GM18507 (cell line): ENCODE results near the gene LRRFIP1.
A peak's percentile ranks its signal among the peaks of the same experiment; 100 is the strongest.
"Not testable (repeated sequence)": the region's sequence is repeated elsewhere in the genome, so short reads cannot be mapped to it uniquely, and the experiment has no call there.

Experiments
- DNase-seq: peaks from one replicate; pipeline ENCODE4 v3.0.0; 2011; ENCODE audit warnings: low read depth; ENCODE audit not compliant: insufficient read length; ENCODE audit errors: extremely low spot score
- FAIRE-seq: peaks from 2 replicates; lab custom pipeline; 2011; peaks lifted over from hg19 to GRCh38; lab: Jason Lieb, UNC

The LRRFIP1 gene

DNA sequence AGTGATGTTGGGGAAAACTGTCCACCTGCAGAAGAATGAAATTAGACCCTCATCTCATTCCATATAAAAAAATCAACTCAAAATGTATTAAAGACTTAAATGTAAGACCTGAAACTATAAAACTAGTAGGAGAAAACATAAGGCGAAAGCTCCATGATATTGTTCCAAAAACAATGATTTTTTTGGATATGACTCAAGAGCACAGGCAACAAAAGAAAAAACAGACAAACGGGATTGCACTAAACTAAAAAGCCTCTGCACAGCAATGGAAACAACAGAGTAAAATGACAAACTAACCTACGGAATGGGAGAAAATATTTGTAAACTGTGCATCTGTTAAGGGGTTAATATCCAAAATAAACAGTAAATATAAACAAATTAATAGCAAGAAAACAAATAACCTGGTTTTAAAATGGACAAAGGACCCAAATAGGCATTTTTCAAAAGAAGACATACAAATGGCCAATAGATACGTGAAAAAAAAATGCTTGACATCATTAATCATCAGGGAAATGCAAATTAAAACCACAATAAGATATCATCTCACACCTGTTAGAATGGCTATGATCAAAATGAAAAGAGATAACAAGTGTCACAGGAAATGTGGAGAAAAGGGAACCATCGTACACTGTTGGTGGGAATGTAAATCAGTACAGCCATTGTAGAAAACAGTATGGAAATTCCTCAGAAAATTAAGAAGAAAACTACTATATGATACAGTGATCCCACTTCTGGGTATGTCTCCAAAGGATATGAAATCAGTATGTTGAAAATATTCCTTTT lies 26.6 kb downstream of the LRRFIP1 start:
- DNase-seq = no peak
- FAIRE-seq = no peak

- FAIRE-seq = no peak
Measured at GRCh38 chr2:237657063-237657462, 29.7 kb downstream of the LRRFIP1 start.

GRCh38 chr2:237660381-237660900 lies 33.1 kb downstream of the LRRFIP1 start:
- DNase-seq (no peak), FAIRE-seq (no peak)

More at GRCh38 chr2:237657063-237657462, 29.7 kb downstream of the LRRFIP1 start:
- DNase-seq = no peak

DNA sequence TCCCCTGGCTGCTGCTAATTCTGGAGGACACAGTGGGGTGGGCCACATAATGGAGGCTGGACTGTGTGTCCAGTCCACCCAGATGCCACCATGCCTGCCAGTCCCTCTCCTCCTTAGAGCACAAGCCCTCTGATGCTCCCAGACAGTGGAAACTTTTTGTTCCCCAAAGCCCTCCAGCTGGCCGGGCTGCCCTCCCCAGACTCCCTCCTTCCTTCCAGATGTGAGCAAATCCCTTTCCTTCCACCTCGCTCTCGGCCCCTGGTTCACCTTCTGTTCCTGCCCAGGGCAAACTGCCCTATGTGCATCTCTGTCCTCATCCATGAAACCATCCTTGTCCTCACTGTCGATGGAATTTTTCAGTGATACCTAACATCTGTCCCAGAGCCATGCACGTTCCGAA lies 33.9 kb downstream of the LRRFIP1 start:
- FAIRE-seq (no peak), DNase-seq (no peak)

DNA sequence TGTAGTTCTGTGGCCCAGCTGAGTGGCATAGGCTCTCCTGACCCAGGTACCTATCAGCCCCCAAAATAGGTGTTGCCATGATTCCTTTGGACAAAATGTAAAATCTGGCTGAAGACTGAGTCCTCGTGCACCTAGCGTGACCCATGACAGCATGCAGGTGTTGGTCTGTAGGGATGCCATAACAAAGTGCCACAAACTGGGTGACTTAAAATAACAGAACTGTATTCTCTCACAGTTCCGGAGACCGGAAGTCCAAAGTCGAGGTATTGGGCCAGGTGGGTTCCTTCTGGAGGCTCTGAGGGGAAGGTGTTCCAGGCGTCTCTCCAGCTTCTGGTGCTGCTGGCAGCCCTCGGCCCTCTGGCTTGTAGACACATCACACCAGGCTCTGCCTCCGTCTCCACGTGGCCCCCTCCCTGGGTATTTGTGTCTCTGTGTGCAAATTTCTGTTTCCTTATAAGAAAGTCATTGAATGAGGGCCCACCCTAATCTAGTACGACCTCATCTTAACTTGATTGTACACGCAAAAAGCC lies 34.5 kb downstream of the LRRFIP1 start:
- DNase-seq (no peak), FAIRE-seq (no peak)

DNA sequence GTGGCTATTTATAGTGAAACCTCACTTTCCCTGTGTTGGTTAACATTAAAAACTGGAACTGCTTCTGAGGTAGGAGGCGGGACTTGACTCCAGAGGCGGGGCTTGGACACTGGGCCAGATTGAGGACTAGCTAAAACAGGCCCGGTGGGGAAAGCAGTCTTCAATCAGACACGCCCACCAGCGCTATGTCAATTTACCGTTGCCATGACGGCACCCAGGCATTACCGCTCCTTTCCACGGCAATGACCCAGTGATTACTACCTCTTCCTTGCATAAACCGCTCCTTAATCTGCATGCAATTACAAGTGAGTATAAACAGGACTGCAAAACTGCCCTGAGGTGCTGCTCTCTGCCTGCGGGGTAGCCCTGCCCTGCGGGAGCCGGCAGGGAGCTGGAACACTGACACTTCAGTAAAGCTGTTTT lies 35.3 kb downstream of the LRRFIP1 start:
- no peak for DNase-seq
- peak; percentile 67 for FAIRE-seq

DNA sequence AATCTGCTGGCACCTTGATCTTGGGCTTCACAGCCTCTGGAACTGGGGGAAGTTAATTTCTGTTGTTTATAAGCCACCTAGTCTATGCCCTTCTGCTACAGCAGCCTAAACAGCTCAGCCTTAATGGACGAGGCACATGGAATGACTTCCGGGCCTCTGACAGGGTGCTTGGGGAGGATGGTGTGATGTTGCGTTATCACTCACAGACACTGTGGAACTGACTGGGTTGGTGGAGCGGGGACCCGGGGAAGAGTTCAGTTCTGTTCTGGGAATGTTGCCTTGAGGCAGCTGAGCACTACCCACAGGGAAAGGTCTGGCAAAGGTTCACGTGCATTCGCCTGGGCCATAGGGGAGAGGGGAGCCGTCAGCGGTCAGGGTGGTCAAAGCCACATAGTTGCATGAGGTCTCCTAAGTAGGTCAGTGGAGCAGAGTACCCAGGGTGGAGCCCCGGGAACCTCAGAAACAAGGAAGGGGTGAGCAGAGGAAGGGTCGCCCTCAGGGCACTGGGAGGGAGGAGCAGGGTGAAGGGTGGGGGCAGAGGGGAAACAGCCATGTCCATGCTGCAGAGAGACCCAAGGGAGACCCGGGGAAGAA lies 36.2 kb downstream of the LRRFIP1 start:
- no peak for FAIRE-seq
- DNase-seq = no peak

GRCh38 chr2:237664151-237664550 lies 36.8 kb downstream of the LRRFIP1 start:
- no peak for FAIRE-seq
- DNase-seq = no peak

GRCh38 chr2:237665713-237666143 lies 38.3 kb downstream of the LRRFIP1 start:
- peak; percentile 14 for DNase-seq
- FAIRE-seq = peak; percentile 59

DNA sequence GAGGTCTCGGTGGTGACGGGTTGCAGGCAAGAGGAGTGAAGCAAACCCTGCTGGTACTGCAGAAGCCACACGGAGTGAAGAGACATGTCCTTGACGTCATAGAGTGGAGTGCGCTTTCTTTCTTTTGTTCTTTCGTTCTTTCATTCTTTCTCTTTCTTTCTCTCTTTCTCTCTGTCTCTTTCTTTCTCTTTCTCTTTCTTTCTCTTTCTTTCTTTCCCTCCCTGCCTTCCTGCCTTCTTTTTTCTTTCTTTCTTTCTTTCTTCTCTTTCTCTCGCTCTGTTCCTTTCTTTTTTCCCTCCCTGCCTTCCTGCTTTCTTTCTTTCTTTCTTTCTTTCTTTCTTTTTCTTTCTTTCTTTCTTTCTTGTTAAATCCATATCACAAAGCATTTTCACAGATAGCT lies 39.2 kb downstream of the LRRFIP1 start:
- FAIRE-seq (no peak), DNase-seq (no peak)

GRCh38 chr2:237667050-237667576 lies 39.7 kb downstream of the LRRFIP1 start:
- DNase-seq, FAIRE-seq: not testable (repeated sequence)

DNA sequence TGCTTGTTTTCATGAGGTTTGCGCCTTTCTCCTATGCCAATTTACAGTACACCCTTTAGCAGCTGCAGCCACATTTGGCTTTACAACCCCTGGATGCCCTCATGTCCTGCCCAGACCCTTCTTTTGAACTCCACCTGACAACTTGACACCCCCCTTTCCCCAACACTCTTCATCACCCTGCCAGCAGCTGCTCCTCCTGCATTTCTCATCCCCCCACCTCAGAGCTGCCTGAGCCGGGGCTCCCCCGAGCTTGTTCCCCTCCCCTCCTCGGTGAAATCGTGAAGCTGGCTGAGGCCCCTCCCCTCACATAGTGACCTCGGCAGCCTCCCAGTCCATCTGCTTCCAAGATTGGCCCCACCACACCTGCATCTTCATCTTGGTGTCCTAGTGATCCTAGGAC lies 40.5 kb downstream of the LRRFIP1 start:
- no peak for DNase-seq
- no peak for FAIRE-seq

GRCh38 chr2:237668440-237668839 lies 41.1 kb downstream of the LRRFIP1 start:
- DNase-seq (no peak), FAIRE-seq (no peak)

DNA sequence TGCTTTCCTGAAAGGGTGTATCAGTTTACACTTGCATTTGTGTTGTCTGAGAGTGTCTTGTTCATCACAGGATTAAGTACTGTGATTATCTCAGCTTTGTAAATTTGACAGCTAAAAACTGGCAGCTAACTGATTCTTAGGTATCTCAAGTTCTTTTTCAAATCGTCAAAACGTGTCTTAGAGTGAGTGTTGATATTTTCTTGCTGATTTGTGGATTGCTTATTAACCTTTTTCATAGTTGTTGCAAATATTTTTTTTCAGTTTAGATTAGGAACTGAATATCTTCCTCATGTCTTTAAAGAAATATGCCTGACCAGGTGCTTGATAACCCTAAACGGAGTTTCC lies 41.9 kb downstream of the LRRFIP1 start:
- FAIRE-seq = no peak

DNA sequence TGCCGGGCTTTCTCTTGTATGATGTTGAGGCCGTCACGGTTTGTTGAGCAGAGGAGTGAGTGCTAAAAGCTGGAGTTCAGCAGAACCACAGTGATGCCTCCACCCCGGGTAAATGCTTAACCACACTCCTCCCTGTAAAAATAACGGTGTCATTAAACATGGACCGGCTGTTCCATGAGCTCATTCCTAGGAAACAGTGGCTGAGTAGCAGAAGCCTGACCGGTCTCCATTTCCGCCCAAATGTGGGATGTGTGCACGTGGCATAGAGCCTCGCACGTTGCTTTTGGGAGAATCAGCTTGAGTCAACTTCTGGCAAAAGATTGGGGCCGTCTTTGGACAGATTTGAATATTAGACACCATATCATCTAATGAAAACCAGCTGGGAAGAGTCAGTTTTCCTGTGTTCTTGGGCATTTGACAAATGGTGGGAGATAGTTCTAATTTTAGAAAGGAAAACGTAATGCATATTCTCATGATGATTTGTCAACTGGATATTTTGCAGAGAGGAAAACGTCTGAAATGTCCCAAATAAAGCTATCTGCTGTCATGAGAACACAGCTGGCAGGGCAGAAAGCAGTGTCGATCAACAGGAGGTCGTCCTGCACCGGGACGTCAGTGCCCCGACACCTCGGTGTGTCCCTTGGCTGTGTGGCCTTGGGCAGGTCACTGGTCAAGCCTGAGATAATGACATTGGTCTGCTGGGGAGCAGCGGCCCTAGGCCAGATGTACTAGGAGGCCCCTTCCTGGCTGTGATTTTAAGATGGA lies 42.4 kb downstream of the LRRFIP1 start:
- DNase-seq = peak; percentile 33
- FAIRE-seq = peak; percentile 95

More for the DNA sequence above, 41.9 kb downstream of the LRRFIP1 start:
- DNase-seq = no peak

GRCh38 chr2:237670641-237671040 lies 43.3 kb downstream of the LRRFIP1 start:
- DNase-seq (no peak), FAIRE-seq (no peak)

GRCh38 chr2:237671466-237672138 lies 44.2 kb downstream of the LRRFIP1 start:
- DNase-seq (no peak), FAIRE-seq (no peak)

DNA sequence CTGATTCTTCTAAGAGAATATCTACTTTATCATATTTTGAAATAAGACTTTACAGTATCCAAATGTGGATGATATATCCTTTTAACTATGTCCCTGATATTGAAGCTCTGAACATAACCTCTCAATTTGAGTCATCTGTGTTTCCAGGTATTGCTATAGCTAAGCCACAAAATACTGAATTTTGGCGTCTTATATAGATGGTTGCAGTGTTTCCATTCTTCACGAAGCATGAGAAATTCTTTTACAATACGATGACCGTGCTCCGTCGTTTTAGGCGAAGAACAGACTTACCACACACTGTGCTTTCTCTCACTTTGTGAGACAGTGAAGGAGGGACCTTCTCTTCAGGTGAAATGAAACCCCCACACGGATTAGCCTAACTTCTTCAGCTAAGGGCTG lies 45.3 kb downstream of the LRRFIP1 start:
- DNase-seq (no peak), FAIRE-seq (no peak)
